ENCODE results near the gene TIMD4.

GRCh38 chr5:156888520-156888919 lies 74.5 kb downstream of the TIMD4 start:
- TF ChIP-seq EZH2 (IDR thresholded peaks at IDR 0.05; ENCODE audit: borderline replicate concordance, insufficient read depth, low read depth, low read length, poor library complexity, severe bottlenecking), result no peak
- TF ChIP-seq, protein P1, sequence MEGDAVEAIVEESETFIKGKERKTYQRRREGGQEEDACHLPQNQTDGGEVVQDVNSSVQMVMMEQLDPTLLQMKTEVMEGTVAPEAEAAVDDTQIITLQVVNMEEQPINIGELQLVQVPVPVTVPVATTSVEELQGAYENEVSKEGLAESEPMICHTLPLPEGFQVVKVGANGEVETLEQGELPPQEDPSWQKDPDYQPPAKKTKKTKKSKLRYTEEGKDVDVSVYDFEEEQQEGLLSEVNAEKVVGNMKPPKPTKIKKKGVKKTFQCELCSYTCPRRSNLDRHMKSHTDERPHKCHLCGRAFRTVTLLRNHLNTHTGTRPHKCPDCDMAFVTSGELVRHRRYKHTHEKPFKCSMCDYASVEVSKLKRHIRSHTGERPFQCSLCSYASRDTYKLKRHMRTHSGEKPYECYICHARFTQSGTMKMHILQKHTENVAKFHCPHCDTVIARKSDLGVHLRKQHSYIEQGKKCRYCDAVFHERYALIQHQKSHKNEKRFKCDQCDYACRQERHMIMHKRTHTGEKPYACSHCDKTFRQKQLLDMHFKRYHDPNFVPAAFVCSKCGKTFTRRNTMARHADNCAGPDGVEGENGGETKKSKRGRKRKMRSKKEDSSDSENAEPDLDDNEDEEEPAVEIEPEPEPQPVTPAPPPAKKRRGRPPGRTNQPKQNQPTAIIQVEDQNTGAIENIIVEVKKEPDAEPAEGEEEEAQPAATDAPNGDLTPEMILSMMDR (IDR thresholded peaks at IDR 0.05), result no peak
